HepG2 (cell line): ENCODE results near the gene MTA1. TPM values are rescaled to one million over a fixed set of nuclear protein-coding genes. Genes with fewer than 3 reads are reported as not detected.

Source experiments
- ADNP ChIP-seq: sonication (generic); formaldehyde crosslinking; IDR thresholded peaks from 2 replicates; pipeline ENCODE4 v1.4.0; 2020; ENCODE audit warnings: missing genetic modification reagents
- ATF6 ChIP-seq: sonication (generic); formaldehyde crosslinking; conservative IDR thresholded peaks from 2 replicates; pipeline ENCODE4 v1.4.0; 2020; ENCODE audit warnings: missing genetic modification reagents
- FOXP1 ChIP-seq, 2 experiments: fragments of 450-650 bp in 1 of 2; IDR thresholded peaks; 2 replicates each; pipeline ENCODE4 v1.6.1; 2017 to 2018; ENCODE audit warnings: antibody characterized with exemption in 1 of 2
- GFI1 ChIP-seq: sonication (generic); formaldehyde crosslinking; IDR thresholded peaks from 2 replicates; pipeline ENCODE4 v1.5.0; 2020; ENCODE audit warnings: missing genetic modification reagents, mild to moderate bottlenecking, borderline replicate concordance
- HOXA9 ChIP-seq: sonication (generic); formaldehyde crosslinking; IDR thresholded peaks from 2 replicates; pipeline ENCODE4 v1.8.1; 2022; ENCODE audit warnings: missing genetic modification reagents, mild to moderate bottlenecking, moderate library complexity, borderline replicate concordance
- MYNN ChIP-seq: sonication (generic); formaldehyde crosslinking; IDR thresholded peaks from 2 replicates; pipeline ENCODE4 v1.4.0; 2020; ENCODE audit warnings: mild to moderate bottlenecking, low read depth, missing genetic modification reagents
- PLRG1 ChIP-seq: fragments of 450-650 bp; conservative IDR thresholded peaks from 2 replicates; pipeline ENCODE4 v1.6.1; 2016
- SSRP1 ChIP-seq: IDR thresholded peaks from 2 replicates; pipeline ENCODE4 v1.6.1; 2016; ENCODE audit warnings: control low read depth
- TOE1 ChIP-seq: sonication (generic); formaldehyde crosslinking; IDR thresholded peaks from 2 replicates; pipeline ENCODE4 v1.4.0; 2020; ENCODE audit warnings: mild to moderate bottlenecking, missing genetic modification reagents
- YEATS4 ChIP-seq: sonication (generic); formaldehyde crosslinking; IDR thresholded peaks from 2 replicates; pipeline ENCODE4 v1.4.0; 2020; ENCODE audit warnings: missing genetic modification reagents, borderline replicate concordance
- ZBTB34 ChIP-seq: sonication (generic); formaldehyde crosslinking; IDR thresholded peaks from 2 replicates; pipeline ENCODE4 v1.8.0; 2022; ENCODE audit warnings: mild to moderate bottlenecking, missing genetic modification reagents
- ZBTB44 ChIP-seq: sonication (generic); formaldehyde crosslinking; IDR thresholded peaks from 2 replicates; pipeline ENCODE4 v1.4.0; 2020; ENCODE audit warnings: missing genetic modification reagents
- ZMYM2 ChIP-seq: sonication (generic); formaldehyde crosslinking; IDR thresholded peaks from 2 replicates; pipeline ENCODE4 v1.8.0; 2022; ENCODE audit warnings: mild to moderate bottlenecking, missing genetic modification reagents
- ZNF17 ChIP-seq: sonication (generic); formaldehyde crosslinking; IDR thresholded peaks from 2 replicates; pipeline ENCODE4 v1.5.0; 2020; ENCODE audit warnings: mild to moderate bottlenecking, missing genetic modification reagents
- ZNF207 ChIP-seq: fragments of 450-650 bp; IDR thresholded peaks from 2 replicates; pipeline ENCODE4 v1.6.1; 2016; ENCODE audit warnings: antibody characterized with exemption, borderline replicate concordance
- ZNF224 ChIP-seq: sonication (generic); formaldehyde crosslinking; IDR thresholded peaks from 2 replicates; pipeline ENCODE4 v1.5.0; 2020; ENCODE audit warnings: mild to moderate bottlenecking, missing genetic modification reagents
- ZNF292 ChIP-seq: sonication (generic); formaldehyde crosslinking; IDR thresholded peaks from 2 replicates; pipeline ENCODE4 v1.8.1; 2022; ENCODE audit warnings: mild to moderate bottlenecking, low read depth, missing genetic modification reagents, borderline replicate concordance
- ZNF850 ChIP-seq: sonication (generic); formaldehyde crosslinking; conservative IDR thresholded peaks from 2 replicates; pipeline ENCODE4 v1.9.0; 2021; ENCODE audit warnings: mild to moderate bottlenecking, missing genetic modification reagents
- polyA plus RNA-seq, 8 experiments: library from polyadenylated mRNA; depleted of rRNA in 3 of 8; stranded (reverse) in 7 of 8; unstranded in 1 of 8; fragments of >200 nt; fragmentation: Illumina TruSeq in 4 of 8; extraction: Trizol in 4 of 8; gene quantifications; 2 replicates each; pipeline versions ENCODE4 v1.2.1 to v1.2.3, GENCODE V29; 2011 to 2016; ENCODE audit warnings: low read depth in 4 of 8, missing spikeins in 1 of 8, mixed read lengths in 1 of 8; ENCODE audit not compliant: insufficient read depth in 1 of 8
- total RNA-seq, 5 experiments: library from RNA; depleted of rRNA; stranded (reverse); fragments of >200 nt; fragmentation: Illumina TruSeq; extraction: Trizol; gene quantifications; 2 replicates each; pipeline ENCODE4 v1.2.3, GENCODE V29; 2016; ENCODE audit warnings: low read depth in 1 of 5
- TF ChIP-seq, protein P1 (sequence below): IDR thresholded peaks from 2 replicates; pipeline ENCODE4 v1.4.0; 2020; ENCODE audit warnings: mild to moderate bottlenecking, missing genetic modification reagents
- TF ChIP-seq, protein P2 (sequence below): sonication (generic); formaldehyde crosslinking; IDR thresholded peaks from 2 replicates; pipeline ENCODE4 v1.4.0; 2020; ENCODE audit warnings: mild to moderate bottlenecking, low read depth, missing genetic modification reagents

Gene MTA1
- total and polyA plus RNA-seq, 2 of the 13 experiments (the other 11 are each of a cell fraction or from before 2014, with no cell fraction given), result 35.2 to 85.8 TPM

DNA sequence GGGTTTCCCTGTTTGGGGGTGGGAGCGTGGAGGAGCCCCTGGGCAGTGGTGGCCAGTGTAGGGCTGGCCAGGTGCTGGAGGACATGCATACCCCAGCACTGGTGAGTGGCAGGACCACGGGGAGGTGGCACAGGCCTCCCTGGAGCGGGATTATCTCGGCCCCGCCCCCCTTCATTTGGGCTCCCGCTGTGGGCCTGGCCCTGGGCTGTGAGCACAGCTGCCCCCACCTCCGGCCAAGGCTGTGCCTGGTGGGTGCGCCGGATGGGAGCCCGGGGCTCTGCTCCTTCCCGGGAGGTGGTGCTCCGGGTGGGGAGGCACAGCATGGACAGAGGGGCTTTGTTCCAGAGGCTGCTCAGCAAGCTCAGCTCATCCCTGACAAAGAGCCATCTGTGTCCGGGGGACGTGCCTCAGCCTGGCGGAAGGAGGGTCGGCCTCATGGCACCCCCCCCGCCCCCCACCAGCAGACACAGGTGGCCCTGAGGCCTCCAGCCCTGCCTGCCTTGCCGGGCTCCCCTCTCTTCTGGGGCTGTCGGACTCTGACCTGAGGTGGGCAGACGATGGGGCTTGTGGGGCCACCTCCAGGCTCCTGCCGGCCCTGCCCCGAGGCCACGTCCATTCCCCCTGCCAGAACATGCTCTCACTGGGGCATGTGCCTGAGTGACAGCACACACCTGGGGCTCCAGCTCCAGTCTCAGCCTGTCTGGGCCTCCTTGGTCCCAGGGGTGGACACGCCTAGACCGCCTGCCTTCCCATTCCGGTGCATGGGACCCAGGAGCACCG, 79.8 kb downstream of the MTA1 start (continued):
- TF ChIP-seq ZMYM2 (CRISPR knock-in tag) (0 out of 2 replicates have a peak, but pooled peaks have one; percentile 26), SSRP1 (CRISPR knock-in tag) (no peak), HOXA9 (CRISPR knock-in tag) (no peak), PLRG1 (no peak), ZNF850 (CRISPR knock-in tag) (no peak), TOE1 (no peak), ZNF224 (CRISPR knock-in tag) (peak; percentile 48; the same call in 1 of the 2 replicates), ZBTB44 (CRISPR knock-in tag) (no peak), ATF6 (CRISPR knock-in tag) (no peak), GFI1 (CRISPR knock-in tag) (peak; percentile 51; the same call in 1 of the 2 replicates), ZNF17 (CRISPR knock-in tag) (no peak), FOXP1 (IDR thresholded peaks at IDR 0.05) (no peak), FOXP1 (CRISPR knock-in tag; IDR thresholded peaks at IDR 0.05) (peak; percentile 17; the same call in 1 of the 2 replicates), ZBTB34 (CRISPR knock-in tag) (peak; percentile 29), MYNN (CRISPR knock-in tag) (no peak), ZNF207 (no peak), YEATS4 (CRISPR knock-in tag) (peak; percentile 82; the same call in 1 of the 2 replicates), ADNP (CRISPR knock-in tag) (no peak), ZNF292 (CRISPR knock-in tag) (peak; percentile 74)
- TF ChIP-seq, protein P1, sequence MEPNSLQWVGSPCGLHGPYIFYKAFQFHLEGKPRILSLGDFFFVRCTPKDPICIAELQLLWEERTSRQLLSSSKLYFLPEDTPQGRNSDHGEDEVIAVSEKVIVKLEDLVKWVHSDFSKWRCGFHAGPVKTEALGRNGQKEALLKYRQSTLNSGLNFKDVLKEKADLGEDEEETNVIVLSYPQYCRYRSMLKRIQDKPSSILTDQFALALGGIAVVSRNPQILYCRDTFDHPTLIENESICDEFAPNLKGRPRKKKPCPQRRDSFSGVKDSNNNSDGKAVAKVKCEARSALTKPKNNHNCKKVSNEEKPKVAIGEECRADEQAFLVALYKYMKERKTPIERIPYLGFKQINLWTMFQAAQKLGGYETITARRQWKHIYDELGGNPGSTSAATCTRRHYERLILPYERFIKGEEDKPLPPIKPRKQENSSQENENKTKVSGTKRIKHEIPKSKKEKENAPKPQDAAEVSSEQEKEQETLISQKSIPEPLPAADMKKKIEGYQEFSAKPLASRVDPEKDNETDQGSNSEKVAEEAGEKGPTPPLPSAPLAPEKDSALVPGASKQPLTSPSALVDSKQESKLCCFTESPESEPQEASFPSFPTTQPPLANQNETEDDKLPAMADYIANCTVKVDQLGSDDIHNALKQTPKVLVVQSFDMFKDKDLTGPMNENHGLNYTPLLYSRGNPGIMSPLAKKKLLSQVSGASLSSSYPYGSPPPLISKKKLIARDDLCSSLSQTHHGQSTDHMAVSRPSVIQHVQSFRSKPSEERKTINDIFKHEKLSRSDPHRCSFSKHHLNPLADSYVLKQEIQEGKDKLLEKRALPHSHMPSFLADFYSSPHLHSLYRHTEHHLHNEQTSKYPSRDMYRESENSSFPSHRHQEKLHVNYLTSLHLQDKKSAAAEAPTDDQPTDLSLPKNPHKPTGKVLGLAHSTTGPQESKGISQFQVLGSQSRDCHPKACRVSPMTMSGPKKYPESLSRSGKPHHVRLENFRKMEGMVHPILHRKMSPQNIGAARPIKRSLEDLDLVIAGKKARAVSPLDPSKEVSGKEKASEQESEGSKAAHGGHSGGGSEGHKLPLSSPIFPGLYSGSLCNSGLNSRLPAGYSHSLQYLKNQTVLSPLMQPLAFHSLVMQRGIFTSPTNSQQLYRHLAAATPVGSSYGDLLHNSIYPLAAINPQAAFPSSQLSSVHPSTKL (CRISPR knock-in tag), result peak; percentile 50; the same call in 1 of the 2 replicates
- TF ChIP-seq, protein P2, sequence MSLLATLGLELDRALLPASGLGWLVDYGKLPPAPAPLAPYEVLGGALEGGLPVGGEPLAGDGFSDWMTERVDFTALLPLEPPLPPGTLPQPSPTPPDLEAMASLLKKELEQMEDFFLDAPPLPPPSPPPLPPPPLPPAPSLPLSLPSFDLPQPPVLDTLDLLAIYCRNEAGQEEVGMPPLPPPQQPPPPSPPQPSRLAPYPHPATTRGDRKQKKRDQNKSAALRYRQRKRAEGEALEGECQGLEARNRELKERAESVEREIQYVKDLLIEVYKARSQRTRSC (CRISPR knock-in tag), result no peak; the same call in 1 of the 2 replicates
